K562 (cell line): ENCODE measurements around the gene LYPD3. TPM values are rescaled to one million over a fixed set of nuclear protein-coding genes. Genes with fewer than 3 reads are reported as not detected.
A peak's percentile ranks its signal among the peaks of the same experiment; 100 is the strongest.

Experiments
- ATAC-seq: fragments of 200-7000 bp; cut with Tn5 transposase; 3 replicates; pipeline ENCODE4 v1.9.1; 2020; ENCODE audit warnings: moderate library complexity
- BruUV-seq: library from RNA; stranded (reverse); fragments of 400-500 nt; replicated peaks from 2 replicates; lab custom pipeline; 2021; lab: Mats Ljungman, UMichigan
- CTCF ChIA-PET: fragments of 300-600 bp; formaldehyde crosslinking; extraction: SDS; loops from one replicate; lab custom pipeline; 2021; ENCODE audit warnings: low intra/inter-chr PET ratio; lab: Yijun Ruan, JAX
- POLR2A ChIA-PET: fragments of 300-600, 350-650 bp; sonication (Branson Sonifier 250); formaldehyde crosslinking; extraction: SDS; loops from one replicate; lab custom pipeline; 2021; ENCODE audit warnings: antibody characterized with exemption, inconsistent platforms; lab: Yijun Ruan, JAX
- DNase-seq, 4 experiments: peaks; one replicate each; pipeline versions ENCODE4 v3.0.0 to v3.0.0-alpha.2; 2011 to 2018; ENCODE audit warnings: low spot score in 3 of 4, mixed read lengths in 3 of 4; ENCODE audit errors: extremely low read depth in 1 of 4
- FAIRE-seq: peaks from 2 replicates; lab custom pipeline; 2011; peaks lifted over from hg19 to GRCh38; lab: Jason Lieb, UNC
- H2AFZ ChIP-seq: 2 replicates; pipeline ENCODE4 v1.6.0; 2011; ENCODE audit warnings: low read depth, low read length, control low read depth, inconsistent platforms
- H3K27ac ChIP-seq: fragments of 200-600 bp; 3 replicates; pipeline ENCODE4 v1.8.0; 2011; ENCODE audit warnings: low read depth, mild to moderate bottlenecking, control low read depth, inconsistent platforms, low read length, moderate library complexity, mixed read lengths; ENCODE audit errors: extremely low read depth
- H3K27me3 ChIP-seq, 2 experiments: fragments of 300-600 bp in 1 of 2; 2 replicates in 1 of 2; 3 replicates in 1 of 2; pipeline versions ENCODE4 v1.6.0 to v1.8.0; 2011; ENCODE audit warnings: inconsistent platforms in 2 of 2, low read length in 2 of 2, mild to moderate bottlenecking in 1 of 2, mixed read lengths in 1 of 2, moderate library complexity in 1 of 2; ENCODE audit not compliant: control insufficient read depth in 2 of 2, insufficient read depth in 2 of 2
- H3K36me3 ChIP-seq: fragments of 300-600 bp; 3 replicates; pipeline ENCODE4 v1.8.0; 2011; ENCODE audit warnings: mild to moderate bottlenecking, low read length, inconsistent platforms; ENCODE audit not compliant: control insufficient read depth, insufficient read depth
- H3K4me1 ChIP-seq, 2 experiments: fragments of 200-600 bp in 1 of 2; replicated peaks in 1 of 2; 2 replicates in 1 of 2; 3 replicates in 1 of 2; pipeline versions ENCODE4 v1.5.1 to v1.8.0; 2011; ENCODE audit warnings: inconsistent platforms in 2 of 2, low read length in 2 of 2, mild to moderate bottlenecking in 1 of 2, mixed read lengths in 1 of 2, moderate library complexity in 1 of 2; ENCODE audit not compliant: control insufficient read depth in 2 of 2, insufficient read depth in 2 of 2
- H3K4me2 ChIP-seq: 2 replicates; pipeline ENCODE4 v1.6.1; 2011; ENCODE audit warnings: low read length, control low read depth, inconsistent platforms, mixed read lengths; ENCODE audit not compliant: insufficient read depth
- H3K4me3 ChIP-seq: fragments of 200-600 bp; sonication (generic), shearing (Covaris generic); 2 replicates; pipeline ENCODE4 v1.5.1; 2016; ENCODE audit warnings: control low read depth, inconsistent platforms
- H3K79me2 ChIP-seq: fragments of 200-600 bp; 3 replicates; pipeline ENCODE4 v1.8.0; 2011; ENCODE audit warnings: low read length, inconsistent platforms; ENCODE audit not compliant: control insufficient read depth, insufficient read depth
- H3K9ac ChIP-seq, 2 experiments: 2 replicates each; pipeline versions ENCODE4 v1.6.0 to v1.6.1; 2011; ENCODE audit warnings: low read depth in 2 of 2, low read length in 2 of 2, control low read depth in 1 of 2, inconsistent platforms in 1 of 2, mild to moderate bottlenecking in 1 of 2, mixed read lengths in 1 of 2; ENCODE audit not compliant: insufficient read depth in 1 of 2
- H3K9me1 ChIP-seq: one replicate; pipeline ENCODE4 v1.6.0; 2011; ENCODE audit warnings: inconsistent platforms, mild to moderate bottlenecking, low read length, moderate library complexity; ENCODE audit not compliant: control insufficient read depth, insufficient read depth
- H3K9me3 ChIP-seq: replicated peaks from 2 replicates; pipeline ENCODE4 v1.5.1; 2011; ENCODE audit warnings: low read depth, low read length, inconsistent platforms; ENCODE audit not compliant: control insufficient read depth, insufficient read depth
- H4K20me1 ChIP-seq: replicated peaks from 2 replicates; pipeline ENCODE4 v1.6.1; 2011; ENCODE audit warnings: low read length, inconsistent platforms, mixed read lengths; ENCODE audit not compliant: control insufficient read depth, insufficient read depth
- CEBPB ChIP-seq: fragments of 450-650 bp; IDR thresholded peaks from 2 replicates; pipeline ENCODE4 v1.6.1; 2016; ENCODE audit warnings: missing genetic modification characterization, missing compliant biosample characterization
- CTCF ChIP-seq, 3 experiments: IDR thresholded peaks in 2 of 3; conservative IDR thresholded peaks in 1 of 3; 2 replicates each; pipeline ENCODE4 v1.5.1; 2011 to 2012; ENCODE audit warnings: low read length in 3 of 3, mild to moderate bottlenecking in 3 of 3, control low read depth in 2 of 3, improper control_type of control experiment in 1 of 3, inconsistent platforms in 1 of 3, low read depth in 1 of 3, mixed read lengths in 1 of 3, moderate library complexity in 1 of 3; ENCODE audit not compliant: insufficient read depth in 2 of 3
- HINFP ChIP-seq: fragments of 450-650 bp; conservative IDR thresholded peaks from 2 replicates; pipeline ENCODE4 v1.6.1; 2016; ENCODE audit warnings: missing genetic modification characterization, low read depth, mild to moderate bottlenecking, control low read depth, missing compliant biosample characterization
- PYGO2 ChIP-seq: fragments of 450-650 bp; IDR thresholded peaks from 2 replicates; pipeline ENCODE4 v1.6.1; 2016; ENCODE audit warnings: mild to moderate bottlenecking, missing genetic modification characterization, moderate library complexity, missing compliant biosample characterization
- RAD21 ChIP-seq, 2 experiments: fragments of 250-450 bp in 1 of 2; fragments of 450-650 bp in 1 of 2; sonication (Bioruptor Pico) in 1 of 2; formaldehyde crosslinking in 1 of 2; IDR thresholded peaks in 1 of 2; conservative IDR thresholded peaks in 1 of 2; 2 replicates each; pipeline versions ENCODE4 v1.4.0 to v1.8.0; 2020 to 2022; ENCODE audit warnings: mild to moderate bottlenecking in 2 of 2, moderate library complexity in 1 of 2
- RFX1 ChIP-seq: fragments of 450-650 bp; IDR thresholded peaks from 2 replicates; pipeline ENCODE4 v1.6.1; 2016; ENCODE audit warnings: mild to moderate bottlenecking, moderate library complexity
- ZNF512 ChIP-seq: IDR thresholded peaks from 2 replicates; pipeline ENCODE4 v1.6.1; 2016; ENCODE audit warnings: missing genetic modification characterization, missing compliant biosample characterization
- WGBS: fragments of 100-300 bp; shearing (Covaris generic); methylation state at CpG from one replicate; pipeline ENCODE4 v1.1.6; 2016; ENCODE audit warnings: low coverage, mixed read lengths; ENCODE audit not compliant: insufficient coverage; ENCODE audit errors: missing lambda C conversion rate; 5-methylcytosine and 5-hydroxymethylcytosine counted together
- in situ Hi-C: fragments of 300-500 bp; cut with MboI; formaldehyde crosslinking; loops from 4 replicates; pipeline ENCODE4 v1.15.0; 2018; ENCODE audit warnings: inconsistent platforms, mixed read lengths
- intact Hi-C: fragments of 100-400 bp; cut with micrococcal nuclease; formaldehyde crosslinking; loops from 2 replicates; pipeline ENCODE4 v1.14.2; 2022
- polyA plus RNA-seq, 8 experiments: library from polyadenylated mRNA; depleted of rRNA in 4 of 8; stranded (reverse) in 5 of 8; unstranded in 3 of 8; fragments of >200 nt; fragmentation: Nextera tagmentation in 2 of 8; fragmentation: Illumina TruSeq in 1 of 8; extraction: Ambion mirVana in 2 of 8; extraction: Trizol in 1 of 8; gene quantifications; 2 replicates each; pipeline versions ENCODE4 v1.2.1 to v1.2.3, GENCODE V29; 2011 to 2014; ENCODE audit warnings: inconsistent platforms in 1 of 8, missing spikeins in 1 of 8
- total RNA-seq, 7 experiments: library from RNA; depleted of rRNA in 6 of 7; stranded (reverse); fragments of >200 nt in 6 of 7; fragmentation: Illumina TruSeq in 2 of 7; extraction: Trizol in 2 of 7; gene quantifications; 2 replicates each; pipeline versions ENCODE4 v1.2.1 to v1.2.3, GENCODE V29; 2011 to 2021; ENCODE audit warnings: low replicate concordance in 1 of 7

The LYPD3 gene
- total and polyA plus RNA-seq, 9 of the 15 experiments (the other 6 are each of a cell fraction or from before 2014, with no cell fraction given), result 0.04 to 0.33 (median 0.20) TPM; not detected in 1

- no peaks in the 10 kb centered on the region for H3K9me3 ChIP-seq
- ChIA-PET CTCF (no interaction called here), POLR2A (no interaction called here)
- no peaks in the 10 kb centered on the region for H3K9me1 ChIP-seq
- H3K27me3 ChIP-seq, result peaks cover 4% of the 10 kb centered on the region in 2 experiments; a peak in 2 of 5 replicates
- TF ChIP-seq RAD21 (CRISPR knock-in tag; conservative IDR thresholded peaks at IDR 0.05 in 1 of 2, IDR thresholded peaks at IDR 0.05 in 1 of 2), result no peak
- TF ChIP-seq CEBPB (tag), result peak; percentile 35; the same call in 1 of the 2 replicates
- no peak overlapping the region for H3K9ac ChIP-seq
- H3K4me1 ChIP-seq, result no peaks in the 10 kb centered on the region
- in situ Hi-C loops (no loop called here), intact Hi-C loops (loop anchor here (10.0 kb wide), 1 partner anchor 115 kb away; no protein-coding TSS in a partner anchor)
- BruUV-seq, result no TSS peak
- no peak for DNase-seq
- H3K27ac ChIP-seq, result no peak overlapping the region
- 9% methylated on average over 7 of the region's 7 CpGs for WGBS
- H3K4me3 ChIP-seq, result no peak overlapping the region
- H3K36me3 ChIP-seq, result no peaks in the 10 kb centered on the region
- no peaks in the 10 kb centered on the region for H4K20me1 ChIP-seq
- no peak for FAIRE-seq
- H3K79me2 ChIP-seq, result no peaks in the 10 kb centered on the region
- H2AFZ ChIP-seq, result no peak overlapping the region
- ATAC-seq, result no peak
- no peak overlapping the region for H3K4me2 ChIP-seq
These were observed 36.0 kb downstream of the LYPD3 start for GRCh38 chr19:43429395-43429794.

GRCh38 chr19:43425567-43426392, 39.6 kb downstream of the LYPD3 start:
- 5% methylated on average over 8 of the region's 8 CpGs for WGBS
- BruUV-seq, result no TSS peak
- no peak overlapping the region for H3K9ac ChIP-seq
- H3K4me2 ChIP-seq, result no peak overlapping the region
- ATAC-seq, result peak; percentile 72
- POLR2A ChIA-PET, result interaction anchor here (0.5 to 0.9 kb wide), 2 partner anchors 66 to 94 kb away, joined by 3 to 4 read pairs; no protein-coding TSS in a partner anchor
- H3K9me3 ChIP-seq, result no peaks in the 10 kb centered on the region
- no peak overlapping the region for H3K27ac ChIP-seq
- in situ Hi-C loops (no loop called here), intact Hi-C loops (loop anchor here (10.0 kb wide), 1 partner anchor 111 kb away; no protein-coding TSS in a partner anchor)
- DNase-seq, result peak in 1 of 4 experiments; percentile 15
- H3K4me1 ChIP-seq, result no peaks in the 10 kb centered on the region; a peak in 1 of 5 replicates
- peaks cover 6 to 8% of the 10 kb centered on the region in 2 experiments; a peak in 2 of 5 replicates for H3K27me3 ChIP-seq
- no peaks in the 10 kb centered on the region for H4K20me1 ChIP-seq
- H3K79me2 ChIP-seq, result no peaks in the 10 kb centered on the region
- peak; percentile 75 for FAIRE-seq
- CTCF ChIA-PET, result no interaction called here
- H3K4me3 ChIP-seq, result no peak overlapping the region
- H3K36me3 ChIP-seq, result no peaks in the 10 kb centered on the region
- 0 out of 2 replicates have a peak overlapping the region, but pooled peaks have one; percentile 3 for H2AFZ ChIP-seq
- H3K9me1 ChIP-seq, result no peaks in the 10 kb centered on the region
- TF ChIP-seq CTCF (IDR thresholded peaks at IDR 0.05 in 2 of 3, conservative IDR thresholded peaks at IDR 0.05 in 1 of 3; ENCODE audit: insufficient read depth in 2 of 3, low read depth in 1 of 3, low read length in 3 of 3) (peak; percentile 37 to 62 (median 53); a peak in 5 of 6 replicates), ZNF512 (tag) (peak; percentile 99), PYGO2 (tag) (no peak), HINFP (tag) (peak; percentile 34; the same call in 1 of the 2 replicates), RFX1 (peak; percentile 26; the same call in 1 of the 2 replicates)
